ENCODE data around the gene LMBRD1.

The LMBRD1 gene

DNA sequence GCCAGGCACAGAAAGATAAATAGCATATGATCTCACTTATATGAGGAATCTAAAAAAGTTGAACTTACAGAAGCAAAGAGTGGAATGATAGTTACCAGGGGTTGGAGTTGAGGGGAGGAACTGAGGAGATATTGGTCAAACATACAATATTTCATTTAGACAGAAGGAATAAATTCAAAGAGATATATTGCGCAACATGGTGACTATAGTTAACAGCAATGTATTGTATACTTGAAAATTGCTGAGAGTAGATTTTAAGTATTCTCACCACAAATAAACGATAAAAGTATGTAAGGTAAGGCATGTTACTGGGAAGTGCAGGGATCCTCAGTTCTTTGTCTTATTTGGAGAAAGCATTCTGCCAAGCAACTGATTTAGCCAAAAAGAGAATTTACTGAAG is 171.9 kb downstream of the LMBRD1 start:
- DNase-seq = no peak

Data from NCI-H2171 (cell line).